ENCODE data around the gene ADM2. TPM values are rescaled to one million over a fixed set of nuclear protein-coding genes. Genes with fewer than 3 reads are reported as not detected.
A peak's percentile ranks its signal among the peaks of the same experiment; 100 is the strongest.

The ADM2 gene
- total and polyA plus RNA-seq, 2 of the 13 experiments (the other 11 are each of a cell fraction or from before 2014, with no cell fraction given), result 1.2 to 3.0 TPM

- no peak overlapping the region for H3K27ac ChIP-seq (ENCODE audit: extremely low read length, insufficient read depth, low read length)
- H3K27me3 ChIP-seq (ENCODE audit: control insufficient read depth in 1 of 2, insufficient read depth in 2 of 2, low read length in 2 of 2), result no peaks in the 10 kb centered on the region
- ChIA-PET CTCF (ENCODE audit: low intra/inter-chr PET ratio, low total read pairs) (no interaction called here), POLR2A (no interaction called here)
- H2AFZ ChIP-seq (ENCODE audit: low read length), result no peak overlapping the region
- no peak for DNase-seq (ENCODE audit: low spot score)
- 94% methylated on average over 27 of the region's 36 CpGs for WGBS (ENCODE audit: low lambda C conversion rate)
- in situ Hi-C loops (cut with HindIII; ENCODE audit: extremely low pct_ligation_motif_present, low pct_unique_long_range_greater_than_20kb) (no loop called here), intact Hi-C loops (cut with micrococcal nuclease; ENCODE audit: unreplicated experiment) (no loop called here)
- no peaks in the 10 kb centered on the region for H3K9me3 ChIP-seq (ENCODE audit: low read length)
- H3K9ac ChIP-seq (ENCODE audit: insufficient read depth, low read depth, low read length), result no peak overlapping the region
- FAIRE-seq, result no peak
- no TSS peak for BruUV-seq (replicated peaks)
- TF ChIP-seq TIGD3 (CRISPR knock-in tag; IDR thresholded peaks at IDR 0.05; ENCODE audit: borderline replicate concordance) (no peak), IKZF5 (CRISPR knock-in tag; IDR thresholded peaks at IDR 0.05) (no peak), SOX6 (IDR thresholded peaks at IDR 0.05) (no peak), SOX6 (CRISPR knock-in tag; IDR thresholded peaks at IDR 0.05) (no peak), POLR2AphosphoS5 (IDR thresholded peaks at IDR 0.05; ENCODE audit: low read depth, low read length) (peak; percentile 13; the same call in 1 of the 2 replicates), TOPORS (CRISPR knock-in tag; IDR thresholded peaks at IDR 0.05) (no peak), HOXA9 (CRISPR knock-in tag; IDR thresholded peaks at IDR 0.05; ENCODE audit: borderline replicate concordance) (no peak), SRSF4 (IDR thresholded peaks at IDR 0.05; ENCODE audit: low read depth, low read length, poor library complexity, severe bottlenecking) (no peak), AGO2 (optimal IDR thresholded peaks at IDR 0.05; ENCODE audit: low read depth, low read length) (peak; percentile 73), CREB1 (IDR thresholded peaks at IDR 0.05) (no peak), CREB1 (CRISPR knock-in tag; IDR thresholded peaks at IDR 0.05) (no peak), KMT2A (CRISPR knock-in tag; IDR thresholded peaks at IDR 0.05) (no peak), CBX5 (CRISPR knock-in tag; IDR thresholded peaks at IDR 0.05; ENCODE audit: borderline replicate concordance) (no peak), POLR2A (IDR thresholded peaks at IDR 0.05; ENCODE audit: insufficient read depth in 1 of 2, low read depth in 2 of 2, low read length in 2 of 2) (peak in 1 of 2 experiments; percentile 37; a peak in 1 of 4 replicates), FOXP1 (IDR thresholded peaks at IDR 0.05) (no peak), FOXP1 (CRISPR knock-in tag; IDR thresholded peaks at IDR 0.05) (no peak)
- H4K20me1 ChIP-seq (ENCODE audit: insufficient read depth, low read length), result no peaks in the 10 kb centered on the region
- no peak for ATAC-seq
- H3K36me3 ChIP-seq (replicated peaks in 1 of 2; ENCODE audit: control insufficient read depth in 1 of 2, insufficient read depth in 2 of 2, low read length in 2 of 2), result peaks cover 48 to 56% of the 10 kb centered on the region in 2 experiments; a peak in 4 of 5 replicates
- no peak overlapping the region for H3K4me3 ChIP-seq (replicated peaks in 1 of 3; ENCODE audit: insufficient read depth in 1 of 3, low read depth in 2 of 3, low read length in 3 of 3)
- no peak overlapping the region for H3K4me2 ChIP-seq (ENCODE audit: low read depth, low read length)
- H3K79me2 ChIP-seq (ENCODE audit: insufficient read depth, low read length), result no peaks in the 10 kb centered on the region
- H3K4me1 ChIP-seq (ENCODE audit: insufficient read depth, low read length), result no peaks in the 10 kb centered on the region
Measured at GRCh38 chr22:50437511-50438304, 43.6 kb upstream of the ADM2 start.

All from HepG2 (cell line).